Duodenal mucosa (tissue), 2 donors: ENCODE measurements around the gene SH3RF2.
A peak's percentile ranks its signal among the peaks of the same experiment; 100 is the strongest.
"Not testable (repeated sequence)": the region's sequence is repeated elsewhere in the genome, so short reads cannot be mapped to it uniquely, and the experiment has no call there.

Source experiments
- H3K27ac ChIP-seq: one replicate; pipeline ENCODE4 v1.7.0; 2013; ENCODE audit warnings: low read depth, low read length
- H3K27me3 ChIP-seq, 2 donors: one replicate each; pipeline ENCODE4 v1.7.0; 2013; ENCODE audit warnings: low read length in 2 of 2, control low read depth in 1 of 2; ENCODE audit not compliant: insufficient read depth in 2 of 2, control insufficient read depth in 1 of 2
- H3K36me3 ChIP-seq, 2 donors: one replicate each; pipeline ENCODE4 v1.7.0; 2013; ENCODE audit warnings: low read length in 2 of 2, control low read depth in 1 of 2; ENCODE audit not compliant: insufficient read depth in 2 of 2, control insufficient read depth in 1 of 2
- H3K4me1 ChIP-seq, 2 donors: one replicate each; pipeline ENCODE4 v1.7.0; 2013; ENCODE audit warnings: low read length in 2 of 2, control low read depth in 1 of 2; ENCODE audit not compliant: insufficient read depth in 2 of 2, control insufficient read depth in 1 of 2
- H3K4me3 ChIP-seq, 2 donors: one replicate each; pipeline ENCODE4 v1.7.0; 2013; ENCODE audit warnings: low read length in 2 of 2, low read depth in 1 of 2
- H3K9ac ChIP-seq, 2 donors: one replicate each; pipeline ENCODE4 v1.7.0; 2013; ENCODE audit warnings: low read length in 2 of 2, low read depth in 1 of 2
- H3K9me3 ChIP-seq, 2 donors: one replicate each; pipeline ENCODE4 v1.7.0; 2013; ENCODE audit warnings: low read length in 2 of 2, control low read depth in 1 of 2; ENCODE audit not compliant: control insufficient read depth in 1 of 2

The SH3RF2 gene

GRCh38 chr5:146007270-146007669, 70.9 kb downstream of the SH3RF2 start:
- Histone ChIP-seq H3K9me3 (no peaks in the 10 kb centered on the region), H3K4me1 (peaks cover 19 to 35% of the 10 kb centered on the region in 2 donors), H3K27me3 (no peaks in the 10 kb centered on the region), H3K27ac (no peak overlapping the region), H3K4me3 (no peak overlapping the region), H3K9ac (no peak overlapping the region), H3K36me3 (peaks cover 0 to 7% of the 10 kb centered on the region in 2 donors)

- H3K9ac ChIP-seq: no peak overlapping the region
- H3K36me3 ChIP-seq: peaks cover 0 to 3% of the 10 kb centered on the region in 2 donors
- peak overlapping the region in 1 of 2 donors; percentile 32 for H3K4me3 ChIP-seq
- H3K27me3 ChIP-seq: no peaks in the 10 kb centered on the region
- H3K9me3 ChIP-seq: no peaks in the 10 kb centered on the region
- no peak overlapping the region for H3K27ac ChIP-seq
- H3K4me1 ChIP-seq: peaks cover 19 to 35% of the 10 kb centered on the region in 2 donors
These were observed 71.6 kb downstream of the SH3RF2 start for GRCh38 chr5:146007989-146008388.

- Histone ChIP-seq H3K27ac (no peak overlapping the region), H3K9ac (no peak overlapping the region), H3K36me3 (peaks cover 8% of the 10 kb centered on the region in 2 donors), H3K4me1 (peaks cover 19 to 35% of the 10 kb centered on the region in 2 donors), H3K4me3 (no peak overlapping the region), H3K27me3 (no peaks in the 10 kb centered on the region), H3K9me3 (no peaks in the 10 kb centered on the region)
These were observed 72.6 kb downstream of the SH3RF2 start for GRCh38 chr5:146009020-146009419.

GRCh38 chr5:146010447-146010846, 74.1 kb downstream of the SH3RF2 start:
- H3K9me3 ChIP-seq, H3K9ac ChIP-seq, H3K27ac ChIP-seq, H3K4me3 ChIP-seq, H3K27me3 ChIP-seq: not testable (repeated sequence)
- Histone ChIP-seq H3K4me1 (peaks cover 19 to 31% of the 10 kb centered on the region in 2 donors), H3K36me3 (peaks cover 13 to 20% of the 10 kb centered on the region in 2 donors)

GRCh38 chr5:146013761-146014160, 77.4 kb downstream of the SH3RF2 start:
- no peaks in the 10 kb centered on the region for H3K27me3 ChIP-seq
- H3K4me1 ChIP-seq: peaks cover 0 to 7% of the 10 kb centered on the region in 2 donors
- peaks cover 19 to 26% of the 10 kb centered on the region in 2 donors for H3K36me3 ChIP-seq
- no peak overlapping the region for H3K4me3 ChIP-seq
- no peaks in the 10 kb centered on the region for H3K9me3 ChIP-seq
- no peak overlapping the region for H3K9ac ChIP-seq
- H3K27ac ChIP-seq: no peak overlapping the region

GRCh38 chr5:146015001-146015400, 78.6 kb downstream of the SH3RF2 start:
- Histone ChIP-seq H3K27ac (no peak overlapping the region), H3K9me3 (no peaks in the 10 kb centered on the region), H3K36me3 (peaks cover 19 to 26% of the 10 kb centered on the region in 2 donors), H3K4me1 (no peaks in the 10 kb centered on the region), H3K27me3 (no peaks in the 10 kb centered on the region), H3K4me3 (no peak overlapping the region), H3K9ac (no peak overlapping the region)

- Histone ChIP-seq H3K4me3 (no peak overlapping the region), H3K27me3 (no peaks in the 10 kb centered on the region), H3K9me3 (no peaks in the 10 kb centered on the region), H3K9ac (no peak overlapping the region), H3K27ac (no peak overlapping the region), H3K36me3 (peaks cover 19 to 26% of the 10 kb centered on the region in 2 donors), H3K4me1 (no peaks in the 10 kb centered on the region)
These were observed 80.5 kb downstream of the SH3RF2 start for GRCh38 chr5:146016764-146017484.

- no peak overlapping the region for H3K4me3 ChIP-seq
- no peaks in the 10 kb centered on the region for H3K27me3 ChIP-seq
- no peak overlapping the region for H3K9ac ChIP-seq
- no peaks in the 10 kb centered on the region for H3K4me1 ChIP-seq
- peaks cover 14 to 21% of the 10 kb centered on the region in 2 donors for H3K36me3 ChIP-seq
- H3K27ac ChIP-seq: no peak overlapping the region
- no peaks in the 10 kb centered on the region for H3K9me3 ChIP-seq
These were observed 82.4 kb downstream of the SH3RF2 start for GRCh38 chr5:146018514-146019375.

GRCh38 chr5:146020100-146020499, 83.7 kb downstream of the SH3RF2 start:
- H3K9ac ChIP-seq: no peak overlapping the region
- H3K27me3 ChIP-seq: no peaks in the 10 kb centered on the region
- peaks cover 6 to 9% of the 10 kb centered on the region in 2 donors for H3K36me3 ChIP-seq
- no peak overlapping the region for H3K4me3 ChIP-seq
- no peaks in the 10 kb centered on the region for H3K9me3 ChIP-seq
- H3K4me1 ChIP-seq: peaks cover under 1 to 4% of the 10 kb centered on the region in 2 donors
- H3K27ac ChIP-seq: no peak overlapping the region

GRCh38 chr5:146024034-146024433, 87.7 kb downstream of the SH3RF2 start:
- Histone ChIP-seq H3K9ac (no peak overlapping the region), H3K36me3 (peaks cover 0 to 3% of the 10 kb centered on the region in 2 donors), H3K27me3 (no peaks in the 10 kb centered on the region), H3K9me3 (no peaks in the 10 kb centered on the region), H3K4me1 (peaks cover 25 to 37% of the 10 kb centered on the region in 2 donors), H3K4me3 (no peak overlapping the region), H3K27ac (no peak overlapping the region)
